Measurements from ENCODE around the gene TPRG1L. TPM values are rescaled to one million over a fixed set of nuclear protein-coding genes. Genes with fewer than 3 reads are reported as not detected.

TPRG1L gene
- total and polyA plus RNA-seq, 10 donors = 19.9 to 45.9 (median 31.5) TPM

- peak; percentile 73 for DNase-seq
- TF ChIP-seq POLR2A (IDR thresholded peaks at IDR 0.05) (no peak), POLR2AphosphoS5 (IDR thresholded peaks at IDR 0.05) (peak in 1 of 3 donors; percentile 37)
- Histone ChIP-seq H3K27me3 (replicated peaks in 1 of 7) (no peaks in the 10 kb centered on the region), H3K27ac (no peak overlapping the region), H3K36me3 (peaks cover 5 to 100% (median 93%) of the 10 kb centered on the region in 6 donors), H3K4me1 (peaks cover 0 to 9% (median 4%) of the 10 kb centered on the region in 6 donors), H3K4me3 (no peak overlapping the region), H3K9me3 (no peaks in the 10 kb centered on the region)
- WGBS, 5 donors = 86 to 93% (median 91%) methylated on average over 34 to 36 of the region's 36 CpGs
- intact Hi-C loops (cut with DNase I; ENCODE audit: low total_unique reads) = no loop called here
Observed at GRCh38 chr1:3631320-3632260, 6.8 kb downstream of the TPRG1L start.

DNA sequence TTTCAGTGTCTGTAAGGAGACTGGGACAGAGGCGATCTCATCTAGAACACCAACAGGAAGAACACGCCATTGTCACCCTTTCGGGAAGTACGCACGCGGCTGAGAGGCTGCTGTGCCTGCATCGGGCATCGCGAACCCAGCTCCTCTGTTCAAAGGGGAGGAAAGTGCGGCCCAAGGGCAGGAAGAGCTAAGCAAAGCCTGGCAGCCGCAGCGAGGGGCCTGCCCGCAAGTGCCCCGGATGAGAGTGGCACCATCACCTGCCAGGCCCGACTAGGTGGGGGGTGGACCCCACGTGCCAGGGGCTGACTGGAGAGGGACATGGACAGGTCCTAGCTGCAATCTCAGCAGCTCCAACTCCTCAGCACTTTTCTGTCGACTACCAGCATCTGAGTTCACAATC is 7.5 kb downstream of the TPRG1L start:
- peak; percentile 68 for DNase-seq
- intact Hi-C loops (cut with DNase I; ENCODE audit: low total_unique reads) = no loop called here

GRCh38 chr1:3632716-3633343 is 8.0 kb downstream of the TPRG1L start:
- intact Hi-C loops (cut with DNase I; ENCODE audit: low total_unique reads) = no loop called here
- H3K27me3 ChIP-seq (replicated peaks in 1 of 7) = no peaks in the 10 kb centered on the region
- peaks cover 2 to 100% (median 96%) of the 10 kb centered on the region in 6 donors for H3K36me3 ChIP-seq
- no peak overlapping the region for H3K27ac ChIP-seq
- H3K4me3 ChIP-seq = no peak overlapping the region
- WGBS, 5 donors = 92 to 96% (median 95%) methylated on average over 23 to 26 of the region's 26 CpGs
- H3K9me3 ChIP-seq = no peaks in the 10 kb centered on the region
- peaks cover 0 to 7% (median 3%) of the 10 kb centered on the region in 6 donors for H3K4me1 ChIP-seq
- DNase-seq = peak; percentile 57
- TF ChIP-seq CTCF (IDR thresholded peaks at IDR 0.05 in 8 of 11, conservative IDR thresholded peaks at IDR 0.05 in 3 of 11) (no peak), POLR2A (IDR thresholded peaks at IDR 0.05) (no peak)

More for the DNA sequence above, 7.5 kb downstream of the TPRG1L start:
- TF ChIP-seq CTCF (IDR thresholded peaks at IDR 0.05 in 8 of 11, conservative IDR thresholded peaks at IDR 0.05 in 3 of 11) (no peak), POLR2AphosphoS5 (IDR thresholded peaks at IDR 0.05) (no peak), POLR2A (IDR thresholded peaks at IDR 0.05) (no peak)
- H3K9me3 ChIP-seq = no peaks in the 10 kb centered on the region
- WGBS, 5 donors = 94 to 98% (median 95%) methylated on average over 16 to 17 of the region's 17 CpGs
- H3K4me3 ChIP-seq = no peak overlapping the region
- peaks cover 0 to 7% (median 3%) of the 10 kb centered on the region in 6 donors for H3K4me1 ChIP-seq
- H3K36me3 ChIP-seq = peaks cover 5 to 100% (median 96%) of the 10 kb centered on the region in 6 donors
- no peak overlapping the region for H3K27ac ChIP-seq
- H3K27me3 ChIP-seq (replicated peaks in 1 of 7) = no peaks in the 10 kb centered on the region

GRCh38 chr1:3633344-3634058 is 8.7 kb downstream of the TPRG1L start:
- 90 to 96% (median 95%) methylated on average over 15 to 28 of the region's 28 CpGs for WGBS, 5 donors
- Histone ChIP-seq H3K27ac (no peak overlapping the region), H3K4me3 (no peak overlapping the region), H3K27me3 (replicated peaks in 1 of 7) (no peaks in the 10 kb centered on the region), H3K9me3 (no peaks in the 10 kb centered on the region), H3K36me3 (peaks cover 0 to 100% (median 96%) of the 10 kb centered on the region in 6 donors), H3K4me1 (peaks cover 0 to 7% (median 3%) of the 10 kb centered on the region in 6 donors)
- TF ChIP-seq CTCF (IDR thresholded peaks at IDR 0.05 in 8 of 11, conservative IDR thresholded peaks at IDR 0.05 in 3 of 11) (no peak), POLR2AphosphoS5 (IDR thresholded peaks at IDR 0.05) (no peak), POLR2A (IDR thresholded peaks at IDR 0.05) (no peak)
- DNase-seq = peak; percentile 71
- intact Hi-C loops (cut with DNase I; ENCODE audit: low total_unique reads) = no loop called here

All from spleen (tissue), 11 donors.